Sigmoid colon (tissue), 3 donors: ENCODE measurements around the gene VTCN1.
"Not testable (repeated sequence)": the region's sequence is repeated elsewhere in the genome, so short reads cannot be mapped to it uniquely, and the experiment has no call there.

Experiments
- POLR2A ChIP-seq, 2 donors: fragments of 450-650 bp; IDR thresholded peaks; one replicate each; pipeline ENCODE4 v1.6.1; 2016; ENCODE audit warnings: antibody characterized with exemption in 2 of 2, mild to moderate bottlenecking in 2 of 2, moderate library complexity in 2 of 2
- TF ChIP-seq, protein P1 (sequence below), 4 experiments: fragments of 450-650 bp in 3 of 4; fragments of 200-600 bp in 1 of 4; IDR thresholded peaks; one replicate each; pipeline ENCODE4 v1.5.1; 2016 to 2019; ENCODE audit warnings: antibody characterized with exemption in 4 of 4, mild to moderate bottlenecking in 3 of 4, moderate library complexity in 2 of 4

DNA sequence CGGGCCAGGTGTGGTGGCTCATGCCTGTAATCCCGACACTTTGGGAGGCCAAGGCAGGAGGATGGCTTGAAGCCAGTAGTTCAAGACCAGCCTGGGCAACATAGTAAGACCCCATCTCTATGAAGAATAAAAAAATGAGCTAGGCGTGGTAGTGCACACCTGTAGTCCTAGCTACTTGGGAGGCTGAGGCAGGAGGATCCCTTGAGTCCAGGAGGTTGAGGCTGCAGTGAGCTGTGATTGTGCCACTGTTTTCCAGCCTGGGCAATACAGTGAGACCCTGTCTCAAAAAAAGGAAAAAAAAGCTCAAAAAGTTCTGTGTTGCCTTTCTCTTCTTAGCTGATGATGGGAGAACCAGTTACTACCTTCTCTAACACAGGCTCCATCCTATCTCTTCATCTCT, 108.9 kb downstream of the VTCN1 start:
- TF ChIP-seq, protein P1, sequence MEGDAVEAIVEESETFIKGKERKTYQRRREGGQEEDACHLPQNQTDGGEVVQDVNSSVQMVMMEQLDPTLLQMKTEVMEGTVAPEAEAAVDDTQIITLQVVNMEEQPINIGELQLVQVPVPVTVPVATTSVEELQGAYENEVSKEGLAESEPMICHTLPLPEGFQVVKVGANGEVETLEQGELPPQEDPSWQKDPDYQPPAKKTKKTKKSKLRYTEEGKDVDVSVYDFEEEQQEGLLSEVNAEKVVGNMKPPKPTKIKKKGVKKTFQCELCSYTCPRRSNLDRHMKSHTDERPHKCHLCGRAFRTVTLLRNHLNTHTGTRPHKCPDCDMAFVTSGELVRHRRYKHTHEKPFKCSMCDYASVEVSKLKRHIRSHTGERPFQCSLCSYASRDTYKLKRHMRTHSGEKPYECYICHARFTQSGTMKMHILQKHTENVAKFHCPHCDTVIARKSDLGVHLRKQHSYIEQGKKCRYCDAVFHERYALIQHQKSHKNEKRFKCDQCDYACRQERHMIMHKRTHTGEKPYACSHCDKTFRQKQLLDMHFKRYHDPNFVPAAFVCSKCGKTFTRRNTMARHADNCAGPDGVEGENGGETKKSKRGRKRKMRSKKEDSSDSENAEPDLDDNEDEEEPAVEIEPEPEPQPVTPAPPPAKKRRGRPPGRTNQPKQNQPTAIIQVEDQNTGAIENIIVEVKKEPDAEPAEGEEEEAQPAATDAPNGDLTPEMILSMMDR (IDR thresholded peaks at IDR 0.05), result not testable (repeated sequence)
- not testable (repeated sequence) for TF ChIP-seq POLR2A (IDR thresholded peaks at IDR 0.05)
